NT2/D1 (cell line): ENCODE data around the gene KCTD2.

Source experiments
- SUZ12 ChIP-seq: IDR thresholded peaks from 2 replicates; pipeline ENCODE4 v1.6.1; 2011; ENCODE audit not compliant: insufficient read length, insufficient read depth; ENCODE audit errors: extremely low read depth
- YY1 ChIP-seq: IDR thresholded peaks from 2 replicates; pipeline ENCODE4 v1.6.1; 2011; ENCODE audit not compliant: insufficient read length, insufficient read depth

- TF ChIP-seq SUZ12 (no peak), YY1 (no peak)
Measured at GRCh38 chr17:75073618-75074047, 26.6 kb downstream of the KCTD2 start.
